ENCODE measurements around the gene LPAR5. TPM values are rescaled to one million over a fixed set of nuclear protein-coding genes. Genes with fewer than 3 reads are reported as not detected.

Gene LPAR5
- total and polyA plus RNA-seq, 2 of the 13 experiments (the other 11 are each of a cell fraction or from before 2014, with no cell fraction given): 0.09 to 0.32 TPM

- TF ChIP-seq ZNF24 (IDR thresholded peaks at IDR 0.05): no peak
- TF ChIP-seq ZNF670 (CRISPR knock-in tag; IDR thresholded peaks at IDR 0.05; ENCODE audit: borderline replicate concordance): 0 out of 2 replicates have a peak, but pooled peaks have one; percentile 52
- 0 out of 2 replicates have a peak, but pooled peaks have one; percentile 18 for TF ChIP-seq TBX2 (CRISPR knock-in tag; IDR thresholded peaks at IDR 0.05; ENCODE audit: borderline replicate concordance)
- no peak for TF ChIP-seq HIVEP1 (CRISPR knock-in tag; IDR thresholded peaks at IDR 0.05)
- no peak for TF ChIP-seq ZNF383 (CRISPR knock-in tag; IDR thresholded peaks at IDR 0.05; ENCODE audit: borderline replicate concordance)
- 0 out of 2 replicates have a peak, but pooled peaks have one; percentile 42 for TF ChIP-seq ARNTL (CRISPR knock-in tag; IDR thresholded peaks at IDR 0.05)
- no peak for TF ChIP-seq ZSCAN20 (CRISPR knock-in tag; IDR thresholded peaks at IDR 0.05; ENCODE audit: borderline replicate concordance)
- TF ChIP-seq ZNF34 (CRISPR knock-in tag; IDR thresholded peaks at IDR 0.05; ENCODE audit: borderline replicate concordance): no peak
- no peak for TF ChIP-seq TP53 (CRISPR knock-in tag; conservative IDR thresholded peaks at IDR 0.05)
- TF ChIP-seq ZBTB39 (CRISPR knock-in tag; IDR thresholded peaks at IDR 0.05): no peak
- no peak for TF ChIP-seq ZNF33B (CRISPR knock-in tag; IDR thresholded peaks at IDR 0.05)
- no peak for TF ChIP-seq NFRKB (IDR thresholded peaks at IDR 0.05)
- TF ChIP-seq FOXO4 (CRISPR knock-in tag; conservative IDR thresholded peaks at IDR 0.05): no peak
- no peak for TF ChIP-seq TRIM24 (CRISPR knock-in tag; IDR thresholded peaks at IDR 0.05)
Measured at GRCh38 chr12:6605421-6606330, 30.1 kb downstream of the LPAR5 start (continued).

Data from HepG2 (cell line).